Caco-2 (cell line): ENCODE data around the gene SRRM2. TPM values are rescaled to one million over a fixed set of nuclear protein-coding genes. Genes with fewer than 3 reads are reported as not detected.

Source experiments
- BruUV-seq: library from RNA; stranded (reverse); fragments of 400-500 nt; replicated peaks from 2 replicates; lab custom pipeline; 2021; lab: Mats Ljungman, UMichigan
- CTCF ChIA-PET: fragments of 300-600 bp; sonication (Branson Sonifier 250); formaldehyde crosslinking; loops from one replicate; lab custom pipeline; 2022; ENCODE audit warnings: antibody characterized with exemption; lab: Charles Lee
- POLR2A ChIA-PET: fragments of 300-600 bp; sonication (Branson Sonifier 250); formaldehyde crosslinking; loops from one replicate; lab custom pipeline; 2022; ENCODE audit warnings: antibody characterized with exemption; lab: Charles Lee
- DNase-seq, 2 experiments: peaks; one replicate each; pipeline versions ENCODE4 v3.0.0 to v3.0.0-alpha.2; 2020 to 2022
- H3K27me3 ChIP-seq: replicated peaks from 2 replicates; pipeline ENCODE4 v1.6.0; 2011; ENCODE audit warnings: low read length; ENCODE audit not compliant: control insufficient read depth, insufficient read depth
- H3K36me3 ChIP-seq: 2 replicates; pipeline ENCODE4 v1.5.1; 2011; ENCODE audit warnings: low read length; ENCODE audit not compliant: control insufficient read depth, insufficient read depth
- H3K4me1 ChIP-seq: fragments of 250-450 bp; sonication (Bioruptor Pico); 2 replicates; pipeline ENCODE4 v1.5.1; 2020; ENCODE audit warnings: mild to moderate bottlenecking
- H3K4me3 ChIP-seq: 2 replicates; pipeline ENCODE4 v1.5.1; 2011; ENCODE audit warnings: low read depth, mild to moderate bottlenecking, control low read depth, low read length
- H3K9me3 ChIP-seq: fragments of 250-450 bp; sonication (Bioruptor Pico); 2 replicates; pipeline ENCODE4 v1.5.1; 2020; ENCODE audit warnings: mild to moderate bottlenecking, moderate library complexity
- H3K27ac Mint-ChIP-seq: one replicate; pipeline ENCODE4 v1.8.0; 2022; ENCODE audit warnings: mixed read lengths; ENCODE audit not compliant: unreplicated experiment
- H3K27me3 Mint-ChIP-seq: one replicate; pipeline ENCODE4 v1.8.0; 2022; ENCODE audit warnings: mixed read lengths; ENCODE audit not compliant: insufficient read depth, unreplicated experiment
- H3K36me3 Mint-ChIP-seq: one replicate; pipeline ENCODE4 v1.8.0; 2022; ENCODE audit warnings: mild to moderate bottlenecking, mixed read lengths; ENCODE audit not compliant: insufficient read depth, unreplicated experiment
- H3K4me1 Mint-ChIP-seq: one replicate; pipeline ENCODE4 v1.8.0; 2022; ENCODE audit warnings: low read depth, mixed read lengths; ENCODE audit not compliant: unreplicated experiment
- H3K4me3 Mint-ChIP-seq: one replicate; pipeline ENCODE4 v1.8.0; 2022; ENCODE audit warnings: mild to moderate bottlenecking, moderate library complexity, mixed read lengths; ENCODE audit not compliant: unreplicated experiment
- H3K9me3 Mint-ChIP-seq: one replicate; pipeline ENCODE4 v1.8.0; 2022; ENCODE audit warnings: mixed read lengths; ENCODE audit not compliant: unreplicated experiment
- intact Hi-C: fragments of 100-400 bp; cut with micrococcal nuclease; formaldehyde crosslinking; loops from one replicate; pipeline ENCODE4 v1.10.0; 2022; ENCODE audit not compliant: unreplicated experiment
- total RNA-seq: library from RNA; stranded (reverse); gene quantifications from 2 replicates; pipeline ENCODE4 v1.2.3, GENCODE V29; 2022
- TF ChIP-seq, protein P1 (sequence below), 2 experiments: fragments of 200-600 bp in 1 of 2; IDR thresholded peaks; 1 replicate in 1 of 2; 2 replicates in 1 of 2; pipeline versions ENCODE4 v1.5.1 to v1.8.0; 2011 to 2022; ENCODE audit warnings: antibody characterized with exemption in 1 of 2, control low read depth in 1 of 2, inconsistent platforms in 1 of 2, low read depth in 1 of 2, low read length in 1 of 2, mild to moderate bottlenecking in 1 of 2, moderate library complexity in 1 of 2; ENCODE audit not compliant: insufficient read depth in 1 of 2, severe bottlenecking in 1 of 2, unreplicated experiment in 1 of 2

SRRM2 gene
- total RNA-seq, 1 experiment from 2014 or later = 332 TPM

DNA sequence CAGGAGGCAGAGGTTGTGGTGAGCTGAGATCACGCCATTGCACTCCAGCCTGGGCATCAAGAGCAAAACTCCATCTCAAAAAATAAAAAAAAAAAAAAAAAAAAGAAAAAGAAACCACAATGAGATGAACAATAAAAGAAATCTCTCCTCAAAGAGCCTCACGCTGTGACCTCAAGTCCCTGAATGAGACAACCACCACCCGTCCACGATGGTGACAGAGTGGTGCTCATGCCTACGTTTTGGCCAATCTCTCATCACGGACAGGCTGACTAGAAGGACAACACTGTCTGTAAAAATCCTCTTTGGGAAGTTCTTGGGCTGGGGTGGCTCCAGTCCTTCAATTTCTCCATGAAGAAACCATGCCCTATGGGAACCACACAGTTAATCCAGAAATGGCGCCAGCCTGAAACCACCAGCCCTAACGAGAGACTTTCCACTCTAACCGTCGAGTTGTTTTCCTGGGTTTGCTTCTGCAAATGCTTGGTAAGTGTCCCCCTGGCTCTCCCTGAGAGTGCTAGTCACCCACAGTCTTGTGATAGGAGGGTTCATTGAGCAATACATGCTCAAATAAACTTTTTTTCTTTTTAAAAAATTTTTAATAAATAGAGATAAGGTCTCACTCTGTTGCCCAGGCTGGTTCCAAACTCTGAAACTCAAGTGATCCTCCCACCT lies 17.5 kb upstream of the SRRM2 start:
- no peaks in the 10 kb centered on the region for H3K9me3 Mint-ChIP-seq
- H3K4me1 Mint-ChIP-seq = no peaks in the 10 kb centered on the region
- Histone ChIP-seq H3K36me3 (no peaks in the 10 kb centered on the region), H3K9me3 (no peaks in the 10 kb centered on the region), H3K27me3 (no peaks in the 10 kb centered on the region), H3K4me1 (0 out of 2 replicates have a peak, but pooled peaks cover 7% of the 10 kb centered on the region), H3K4me3 (no peak overlapping the region)
- no peak overlapping the region for H3K4me3 Mint-ChIP-seq
- no peaks in the 10 kb centered on the region for H3K27me3 Mint-ChIP-seq
- no peak overlapping the region for H3K27ac Mint-ChIP-seq
- BruUV-seq = no TSS peak
- ChIA-PET CTCF (no interaction called here), POLR2A (no interaction called here)
- TF ChIP-seq, protein P1, sequence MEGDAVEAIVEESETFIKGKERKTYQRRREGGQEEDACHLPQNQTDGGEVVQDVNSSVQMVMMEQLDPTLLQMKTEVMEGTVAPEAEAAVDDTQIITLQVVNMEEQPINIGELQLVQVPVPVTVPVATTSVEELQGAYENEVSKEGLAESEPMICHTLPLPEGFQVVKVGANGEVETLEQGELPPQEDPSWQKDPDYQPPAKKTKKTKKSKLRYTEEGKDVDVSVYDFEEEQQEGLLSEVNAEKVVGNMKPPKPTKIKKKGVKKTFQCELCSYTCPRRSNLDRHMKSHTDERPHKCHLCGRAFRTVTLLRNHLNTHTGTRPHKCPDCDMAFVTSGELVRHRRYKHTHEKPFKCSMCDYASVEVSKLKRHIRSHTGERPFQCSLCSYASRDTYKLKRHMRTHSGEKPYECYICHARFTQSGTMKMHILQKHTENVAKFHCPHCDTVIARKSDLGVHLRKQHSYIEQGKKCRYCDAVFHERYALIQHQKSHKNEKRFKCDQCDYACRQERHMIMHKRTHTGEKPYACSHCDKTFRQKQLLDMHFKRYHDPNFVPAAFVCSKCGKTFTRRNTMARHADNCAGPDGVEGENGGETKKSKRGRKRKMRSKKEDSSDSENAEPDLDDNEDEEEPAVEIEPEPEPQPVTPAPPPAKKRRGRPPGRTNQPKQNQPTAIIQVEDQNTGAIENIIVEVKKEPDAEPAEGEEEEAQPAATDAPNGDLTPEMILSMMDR (IDR thresholded peaks at IDR 0.05; ENCODE audit: insufficient read depth in 1 of 2, low read depth in 1 of 2, low read length in 1 of 2, severe bottlenecking in 1 of 2, unreplicated experiment in 1 of 2) = no peak
- intact Hi-C loops = no loop called here
- DNase-seq = no peak
- H3K36me3 Mint-ChIP-seq = no peaks in the 10 kb centered on the region

DNA sequence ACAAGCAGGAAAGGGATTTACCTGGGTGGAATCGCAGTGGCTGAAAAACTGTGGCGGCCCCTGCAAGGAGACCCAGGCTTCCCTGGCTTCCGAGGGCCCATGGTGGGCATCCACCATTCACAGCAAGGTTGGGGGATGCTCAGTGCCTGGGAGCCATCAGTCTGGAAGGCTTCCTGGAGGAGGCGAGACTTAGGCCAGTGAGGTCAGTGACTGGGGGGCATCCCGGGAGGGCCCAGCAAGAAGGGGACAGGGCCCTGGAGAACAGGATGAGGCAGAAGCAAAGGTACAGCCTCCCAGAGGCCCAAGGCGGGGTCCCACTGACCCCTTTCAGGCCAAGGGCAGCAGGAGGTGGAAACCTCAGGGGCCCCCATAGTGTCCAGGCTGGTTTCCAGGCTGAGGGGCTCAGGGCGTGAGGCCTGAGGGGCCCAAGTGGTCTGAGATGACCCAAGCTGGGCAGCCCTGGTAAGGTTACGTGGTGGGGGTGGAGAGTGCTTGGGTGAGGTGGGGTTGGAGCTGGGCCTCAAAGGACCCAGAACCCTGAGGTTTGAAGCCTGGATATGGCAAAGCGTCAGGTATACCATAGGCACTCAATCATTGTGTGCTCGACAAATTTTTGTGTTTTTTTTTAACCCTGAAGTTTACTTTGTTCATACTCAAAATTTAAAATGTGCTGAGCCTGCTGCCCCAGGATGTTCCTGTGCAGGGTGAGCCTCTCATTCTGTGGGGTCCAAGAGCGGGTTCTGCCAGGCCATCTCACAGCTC lies 15.8 kb upstream of the SRRM2 start:
- BruUV-seq = no TSS peak
- Histone ChIP-seq H3K36me3 (no peaks in the 10 kb centered on the region), H3K9me3 (no peaks in the 10 kb centered on the region), H3K4me3 (no peak overlapping the region), H3K4me1 (0 out of 2 replicates have a peak, but pooled peaks cover 4% of the 10 kb centered on the region), H3K27me3 (no peaks in the 10 kb centered on the region)
- Mint-ChIP-seq H3K9me3 (no peaks in the 10 kb centered on the region), H3K36me3 (no peaks in the 10 kb centered on the region), H3K4me1 (no peaks in the 10 kb centered on the region), H3K27me3 (no peaks in the 10 kb centered on the region), H3K27ac (no peak overlapping the region), H3K4me3 (no peak overlapping the region)
- CTCF ChIA-PET = no interaction called here
- intact Hi-C loops = no loop called here
- TF ChIP-seq, protein P1 (IDR thresholded peaks at IDR 0.05; ENCODE audit: insufficient read depth in 1 of 2, low read depth in 1 of 2, low read length in 1 of 2, severe bottlenecking in 1 of 2, unreplicated experiment in 1 of 2) = no peak
- no peak for DNase-seq
- POLR2A ChIA-PET = no interaction called here

GRCh38 chr16:2737238-2737605 lies 15.2 kb upstream of the SRRM2 start:
- H3K4me1 ChIP-seq = no peaks in the 10 kb centered on the region
- CTCF ChIA-PET = no interaction called here
- no peaks in the 10 kb centered on the region for H3K4me1 Mint-ChIP-seq

More at GRCh38 chr16:2737238-2737605, 15.2 kb upstream of the SRRM2 start:
- intact Hi-C loops = no loop called here
- H3K9me3 Mint-ChIP-seq = no peaks in the 10 kb centered on the region
- Histone ChIP-seq H3K4me3 (no peak overlapping the region), H3K27me3 (no peaks in the 10 kb centered on the region), H3K9me3 (no peaks in the 10 kb centered on the region), H3K36me3 (no peaks in the 10 kb centered on the region)
- BruUV-seq = no TSS peak
- TF ChIP-seq, protein P1 (IDR thresholded peaks at IDR 0.05; ENCODE audit: insufficient read depth in 1 of 2, low read depth in 1 of 2, low read length in 1 of 2, severe bottlenecking in 1 of 2, unreplicated experiment in 1 of 2) = no peak
- DNase-seq = no peak
- H3K27ac Mint-ChIP-seq = no peak overlapping the region
- POLR2A ChIA-PET = no interaction called here
- H3K27me3 Mint-ChIP-seq = no peaks in the 10 kb centered on the region
- H3K36me3 Mint-ChIP-seq = no peaks in the 10 kb centered on the region
- no peak overlapping the region for H3K4me3 Mint-ChIP-seq
